Testis (tissue), 3 donors: ENCODE measurements around the gene VSIG8. TPM values are rescaled to one million over a fixed set of nuclear protein-coding genes. Genes with fewer than 3 reads are reported as not detected.

ENCODE experiments used
- DNase-seq: peaks from one replicate; pipeline ENCODE4 v3.0.0-alpha.2; 2019
- H3K27ac ChIP-seq, 2 donors: fragments of 200-600 bp; sonication (generic); one replicate each; pipeline ENCODE4 v1.5.1; 2019
- H3K27me3 ChIP-seq: fragments of 200-600 bp; sonication (generic); one replicate; pipeline ENCODE4 v1.5.1; 2019
- H3K36me3 ChIP-seq: fragments of 200-600 bp; sonication (generic); one replicate; pipeline ENCODE4 v1.5.1; 2017; ENCODE audit warnings: low read depth; ENCODE audit errors: missing control alignments
- H3K4me1 ChIP-seq: fragments of 200-600 bp; sonication (generic); one replicate; pipeline ENCODE4 v1.5.1; 2019
- H3K4me3 ChIP-seq, 2 donors: fragments of 200-600 bp; sonication (generic); one replicate each; pipeline ENCODE4 v1.5.1; 2017 to 2019
- H3K9me3 ChIP-seq: fragments of 200-600 bp; sonication (generic); one replicate; pipeline ENCODE4 v1.5.1; 2017
- POLR2A ChIP-seq: fragments of 450-650 bp; IDR thresholded peaks from one replicate; pipeline ENCODE4 v1.6.1; 2017; ENCODE audit warnings: antibody characterized with exemption, mild to moderate bottlenecking, moderate library complexity
- WGBS, 2 donors: methylation state at CpG; one replicate each; pipeline ENCODE4 v1.1.5; 2018; 5-methylcytosine and 5-hydroxymethylcytosine counted together
- intact Hi-C: fragments of 100-400 bp; cut with DNase I; formaldehyde crosslinking; loops from one replicate; pipeline ENCODE4 v1.15.1; 2023; ENCODE audit warnings: low total_unique reads
- polyA plus RNA-seq: library from polyadenylated mRNA; stranded (reverse); fragments of 350-450 nt; fragmentation: Illumina TruSeq; extraction: RNeasy Lipid Tissue Mini Kit (QIAGEN cat#74804); gene quantifications from one replicate; pipeline ENCODE4 v1.2.3, GENCODE V29; 2014; ENCODE audit warnings: low read depth, low replicate concordance; ENCODE audit not compliant: insufficient read depth
- total RNA-seq, 2 donors: library from RNA; depleted of rRNA; stranded (reverse); fragments of >200 nt; gene quantifications; one replicate each; pipeline ENCODE4 v1.2.3, GENCODE V29; 2016
- TF ChIP-seq, protein P1 (sequence below), 3 experiments: fragments of 450-650 bp in 2 of 3; fragments of 200-600 bp in 1 of 3; sonication (generic) in 1 of 3; IDR thresholded peaks; one replicate each; pipeline ENCODE4 v1.5.1; 2016 to 2019; ENCODE audit warnings: antibody characterized with exemption in 3 of 3, mild to moderate bottlenecking in 2 of 3, moderate library complexity in 1 of 3

The VSIG8 gene
- total and polyA plus RNA-seq, 3 donors from 2014 or later, result 0.43 to 0.55 TPM; not detected in 1

DNA sequence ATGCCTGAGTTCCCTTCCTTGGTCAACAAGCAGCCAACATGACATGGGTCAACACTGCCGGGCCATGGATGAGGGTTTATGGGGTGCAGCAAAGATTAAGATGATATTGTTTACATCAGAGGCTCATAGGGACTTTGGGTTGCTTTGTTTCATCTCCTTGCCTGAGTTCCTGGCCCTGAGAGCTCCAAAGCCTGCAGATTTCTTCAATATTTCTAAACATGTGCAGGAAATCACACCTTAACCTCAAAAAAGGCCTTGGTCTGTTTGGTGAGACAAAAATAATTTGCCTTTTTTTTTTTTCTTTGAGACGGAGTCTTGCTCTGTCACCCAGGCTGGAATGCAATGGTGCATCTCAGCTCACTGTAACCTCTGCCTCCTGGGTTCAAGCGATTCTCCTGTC lies 34.9 kb downstream of the VSIG8 start:
- WGBS, 2 donors, result 98 to 99% methylated on average over 3 of the region's 3 CpGs
- no peak overlapping the region for H3K27ac ChIP-seq
- no peak for DNase-seq
- H3K27me3 ChIP-seq, result no peaks in the 10 kb centered on the region
- no peak overlapping the region for H3K4me3 ChIP-seq
- H3K4me1 ChIP-seq, result no peaks in the 10 kb centered on the region
- TF ChIP-seq POLR2A, result no peak
- TF ChIP-seq, protein P1, sequence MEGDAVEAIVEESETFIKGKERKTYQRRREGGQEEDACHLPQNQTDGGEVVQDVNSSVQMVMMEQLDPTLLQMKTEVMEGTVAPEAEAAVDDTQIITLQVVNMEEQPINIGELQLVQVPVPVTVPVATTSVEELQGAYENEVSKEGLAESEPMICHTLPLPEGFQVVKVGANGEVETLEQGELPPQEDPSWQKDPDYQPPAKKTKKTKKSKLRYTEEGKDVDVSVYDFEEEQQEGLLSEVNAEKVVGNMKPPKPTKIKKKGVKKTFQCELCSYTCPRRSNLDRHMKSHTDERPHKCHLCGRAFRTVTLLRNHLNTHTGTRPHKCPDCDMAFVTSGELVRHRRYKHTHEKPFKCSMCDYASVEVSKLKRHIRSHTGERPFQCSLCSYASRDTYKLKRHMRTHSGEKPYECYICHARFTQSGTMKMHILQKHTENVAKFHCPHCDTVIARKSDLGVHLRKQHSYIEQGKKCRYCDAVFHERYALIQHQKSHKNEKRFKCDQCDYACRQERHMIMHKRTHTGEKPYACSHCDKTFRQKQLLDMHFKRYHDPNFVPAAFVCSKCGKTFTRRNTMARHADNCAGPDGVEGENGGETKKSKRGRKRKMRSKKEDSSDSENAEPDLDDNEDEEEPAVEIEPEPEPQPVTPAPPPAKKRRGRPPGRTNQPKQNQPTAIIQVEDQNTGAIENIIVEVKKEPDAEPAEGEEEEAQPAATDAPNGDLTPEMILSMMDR (IDR thresholded peaks at IDR 0.05), result no peak
- intact Hi-C loops, result no loop called here
- no peaks in the 10 kb centered on the region for H3K36me3 ChIP-seq
- H3K9me3 ChIP-seq, result no peaks in the 10 kb centered on the region

DNA sequence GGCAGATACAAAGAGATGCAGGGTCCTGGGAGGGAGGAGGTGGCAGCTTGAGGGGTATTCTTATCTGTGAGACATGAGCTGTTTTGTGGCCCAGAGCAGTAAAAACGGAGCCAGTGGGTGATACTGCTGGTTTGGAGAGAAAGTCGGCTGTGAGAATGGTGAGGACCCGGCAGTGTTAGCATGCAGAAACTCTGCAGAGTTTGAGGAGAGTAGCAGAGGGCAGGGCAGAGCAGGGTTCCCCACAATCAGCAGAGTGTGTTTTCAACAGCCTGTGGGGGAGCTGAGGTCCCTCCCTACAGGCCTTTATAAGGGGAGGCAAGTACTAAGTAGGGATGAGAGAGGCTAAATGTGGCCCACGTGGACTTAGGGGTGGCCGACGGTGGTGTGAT lies 35.4 kb downstream of the VSIG8 start:
- no peaks in the 10 kb centered on the region for H3K36me3 ChIP-seq
- WGBS, 2 donors, result 87 to 90% methylated on average over 6 of the region's 6 CpGs
- intact Hi-C loops, result no loop called here
- no peak overlapping the region for H3K27ac ChIP-seq
- H3K27me3 ChIP-seq, result no peaks in the 10 kb centered on the region
- H3K4me1 ChIP-seq, result no peaks in the 10 kb centered on the region
- H3K9me3 ChIP-seq, result no peaks in the 10 kb centered on the region
- DNase-seq, result no peak
- H3K4me3 ChIP-seq, result no peak overlapping the region
- TF ChIP-seq, protein P1 (IDR thresholded peaks at IDR 0.05), result no peak
- TF ChIP-seq POLR2A, result no peak

DNA sequence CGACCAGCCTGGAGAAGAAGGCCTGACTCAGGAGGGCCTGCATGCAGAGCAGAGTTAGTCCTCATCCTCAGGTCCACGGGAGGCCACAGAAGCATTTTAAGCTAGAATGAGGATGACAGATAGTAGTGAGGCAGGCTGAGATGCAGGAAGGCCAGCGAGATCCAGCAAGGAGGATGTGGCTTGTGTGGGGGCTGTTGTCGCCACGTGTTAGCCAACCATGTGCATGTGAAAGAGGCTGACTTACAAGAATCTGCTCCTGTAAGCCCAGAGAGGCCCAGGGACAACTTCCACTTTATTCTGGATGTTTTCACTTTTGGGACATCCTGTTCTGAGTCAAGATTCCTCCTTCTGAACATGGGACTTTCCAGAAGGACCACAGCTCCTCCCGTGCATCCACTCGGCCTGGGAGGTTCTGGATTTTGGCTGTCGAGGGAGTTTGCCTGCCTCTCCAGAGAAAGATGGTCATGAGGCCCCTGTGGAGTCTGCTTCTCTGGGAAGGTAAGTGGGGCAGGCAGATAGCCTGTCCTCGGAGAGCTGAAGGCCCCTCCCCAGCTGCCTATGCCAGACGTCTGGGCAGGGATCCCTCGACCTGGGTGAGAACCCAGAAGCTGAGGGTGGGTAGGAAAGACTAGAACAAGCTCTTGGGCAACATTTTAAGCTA lies 35.9 kb downstream of the VSIG8 start, which contains the start of gene SLAMF8:
Gene SLAMF8, plus strand, starts transcription at position 433 of the 661 bp plus-strand sequence. Its CDS starts 26 bp downstream, at position 459.
- no peak within 1 kb of the TSS for H3K27ac ChIP-seq
- TF ChIP-seq, protein P1 (IDR thresholded peaks at IDR 0.05), result no peak
- TF ChIP-seq POLR2A, result no peak
- no peaks in the 10 kb centered on the region for H3K4me1 ChIP-seq
- H3K27me3 ChIP-seq, result no peaks in the 10 kb centered on the region
- DNase-seq, result peak; percentile 32
- 72 to 74% methylated on average over 11 of the region's 11 CpGs for WGBS, 2 donors
- intact Hi-C loops, result no loop called here
- no peaks in the 10 kb centered on the region for H3K36me3 ChIP-seq
- H3K9me3 ChIP-seq, result no peaks in the 10 kb centered on the region
- H3K4me3 ChIP-seq, result no peak within 1 kb of the TSS

DNA sequence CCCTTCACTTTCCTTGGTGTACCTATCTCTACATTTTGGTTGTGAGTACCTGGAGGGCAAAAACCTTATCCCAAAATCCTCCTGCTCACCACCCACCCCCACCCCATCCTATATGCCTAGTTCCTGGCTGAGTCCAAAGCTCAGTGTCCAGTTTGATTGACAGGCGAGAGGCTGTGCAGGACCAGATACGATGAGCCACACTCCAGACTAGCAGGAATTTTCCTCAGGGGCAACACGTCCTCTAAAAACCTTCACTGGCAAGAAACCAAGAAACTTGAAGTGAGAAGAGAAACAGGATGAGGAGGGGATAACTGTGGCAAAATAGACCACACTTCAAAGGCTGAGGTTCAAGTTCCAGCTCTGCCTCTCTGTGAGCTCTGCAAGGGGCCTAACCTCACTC lies 36.9 kb downstream of the VSIG8 start:
- no peak for TF ChIP-seq POLR2A
- TF ChIP-seq, protein P1 (IDR thresholded peaks at IDR 0.05), result no peak
- intact Hi-C loops, result no loop called here
- Histone ChIP-seq H3K27me3 (no peaks in the 10 kb centered on the region), H3K9me3 (no peaks in the 10 kb centered on the region), H3K36me3 (no peaks in the 10 kb centered on the region), H3K4me3 (no peak overlapping the region), H3K27ac (no peak overlapping the region), H3K4me1 (no peaks in the 10 kb centered on the region)
- WGBS, 2 donors, result 57 to 74% methylated on average over 3 of the region's 3 CpGs
- DNase-seq, result no peak

DNA sequence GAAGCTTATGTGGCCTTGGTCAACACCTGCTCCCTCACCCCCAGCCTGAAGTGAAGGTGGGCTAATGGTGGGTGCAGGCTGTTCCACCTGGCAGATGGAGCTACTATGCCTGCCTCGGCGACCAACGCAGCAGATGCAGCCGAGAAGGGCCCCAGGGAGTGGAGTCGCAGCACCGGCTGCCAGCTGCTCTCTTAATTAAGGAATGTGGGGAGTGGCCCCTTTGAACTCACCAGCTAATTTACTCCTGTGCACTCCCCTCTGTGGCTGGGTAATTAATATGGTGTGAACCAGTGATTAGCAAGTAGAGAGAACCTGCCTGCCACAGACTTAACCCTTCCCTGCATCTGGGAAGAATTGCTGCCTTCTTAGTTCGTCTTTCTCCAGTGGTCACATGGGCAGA lies 39.1 kb downstream of the VSIG8 start:
- H3K27me3 ChIP-seq, result no peaks in the 10 kb centered on the region
- no peaks in the 10 kb centered on the region for H3K9me3 ChIP-seq
- no peak overlapping the region for H3K27ac ChIP-seq
- no peak overlapping the region for H3K4me3 ChIP-seq
- H3K4me1 ChIP-seq, result no peaks in the 10 kb centered on the region
- TF ChIP-seq POLR2A, result no peak
- TF ChIP-seq, protein P1 (IDR thresholded peaks at IDR 0.05), result no peak
- no peak for DNase-seq
- H3K36me3 ChIP-seq, result no peaks in the 10 kb centered on the region
- intact Hi-C loops, result no loop called here
- WGBS, 2 donors, result 43 to 48% methylated on average over 5 to 7 of the region's 7 CpGs
